ENCODE results near the gene TSPEAR. TPM values are rescaled to one million over a fixed set of nuclear protein-coding genes. Genes with fewer than 3 reads are reported as not detected.

The TSPEAR gene
- total RNA-seq, 1 donor from 2014 or later = not detected

DNA sequence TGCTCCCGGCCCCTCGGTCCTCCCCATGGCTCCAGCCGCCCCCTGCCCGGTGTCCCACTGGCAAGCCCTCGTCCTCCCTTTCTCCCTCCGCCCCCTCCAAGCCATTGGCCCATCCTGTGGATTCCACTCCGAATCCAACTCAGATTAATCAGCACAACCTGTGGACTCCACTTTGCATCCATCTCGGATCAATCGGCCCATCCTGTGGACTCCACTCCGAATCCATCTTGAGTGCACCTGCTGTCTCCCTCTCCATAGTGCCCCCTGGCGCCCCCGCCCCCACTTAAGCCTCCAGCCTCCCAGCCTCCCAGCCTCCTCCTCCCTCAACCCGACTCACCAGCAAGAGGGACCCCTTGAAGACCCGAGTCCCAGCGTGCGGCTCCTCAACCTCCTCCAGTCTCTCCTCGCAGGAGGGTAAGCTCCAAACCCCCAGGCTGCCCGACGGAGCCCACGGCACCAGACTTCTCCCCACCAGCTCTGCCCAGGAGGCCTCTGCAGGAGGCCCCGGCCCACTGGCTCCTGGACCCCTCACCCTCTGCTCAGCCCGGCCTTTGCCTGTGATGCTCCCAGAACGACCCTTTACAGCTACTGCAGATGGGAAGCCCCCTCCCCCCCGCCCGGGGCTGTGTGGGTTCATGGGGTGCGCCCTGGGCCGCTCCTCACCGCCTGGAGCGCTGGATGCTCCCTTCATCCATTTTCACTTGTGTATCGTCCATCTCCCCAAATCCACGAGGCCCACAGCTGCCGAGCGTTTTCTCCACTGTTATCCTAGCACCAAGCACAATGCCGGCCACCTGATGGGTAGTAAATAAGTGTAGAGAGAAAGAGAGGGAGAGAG is 40.6 kb upstream of the TSPEAR start:
- TF ChIP-seq, protein P1, sequence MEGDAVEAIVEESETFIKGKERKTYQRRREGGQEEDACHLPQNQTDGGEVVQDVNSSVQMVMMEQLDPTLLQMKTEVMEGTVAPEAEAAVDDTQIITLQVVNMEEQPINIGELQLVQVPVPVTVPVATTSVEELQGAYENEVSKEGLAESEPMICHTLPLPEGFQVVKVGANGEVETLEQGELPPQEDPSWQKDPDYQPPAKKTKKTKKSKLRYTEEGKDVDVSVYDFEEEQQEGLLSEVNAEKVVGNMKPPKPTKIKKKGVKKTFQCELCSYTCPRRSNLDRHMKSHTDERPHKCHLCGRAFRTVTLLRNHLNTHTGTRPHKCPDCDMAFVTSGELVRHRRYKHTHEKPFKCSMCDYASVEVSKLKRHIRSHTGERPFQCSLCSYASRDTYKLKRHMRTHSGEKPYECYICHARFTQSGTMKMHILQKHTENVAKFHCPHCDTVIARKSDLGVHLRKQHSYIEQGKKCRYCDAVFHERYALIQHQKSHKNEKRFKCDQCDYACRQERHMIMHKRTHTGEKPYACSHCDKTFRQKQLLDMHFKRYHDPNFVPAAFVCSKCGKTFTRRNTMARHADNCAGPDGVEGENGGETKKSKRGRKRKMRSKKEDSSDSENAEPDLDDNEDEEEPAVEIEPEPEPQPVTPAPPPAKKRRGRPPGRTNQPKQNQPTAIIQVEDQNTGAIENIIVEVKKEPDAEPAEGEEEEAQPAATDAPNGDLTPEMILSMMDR (IDR thresholded peaks at IDR 0.05; ENCODE audit: unreplicated experiment) = no peak
- no peak for DNase-seq (ENCODE audit: low spot score, unreplicated experiment)
- no peak overlapping the region for H3K4me3 Mint-ChIP-seq (ENCODE audit: low read depth)
- peaks cover 2% of the 10 kb centered on the region for H3K4me1 Mint-ChIP-seq (ENCODE audit: low read depth)
- no peaks in the 10 kb centered on the region for H3K36me3 Mint-ChIP-seq (ENCODE audit: insufficient read depth)
- no peak overlapping the region for H3K27ac Mint-ChIP-seq
- peaks cover 5% of the 10 kb centered on the region for H3K9me3 Mint-ChIP-seq (ENCODE audit: low read depth)
- peaks cover 35% of the 10 kb centered on the region for H3K27me3 Mint-ChIP-seq

DNA sequence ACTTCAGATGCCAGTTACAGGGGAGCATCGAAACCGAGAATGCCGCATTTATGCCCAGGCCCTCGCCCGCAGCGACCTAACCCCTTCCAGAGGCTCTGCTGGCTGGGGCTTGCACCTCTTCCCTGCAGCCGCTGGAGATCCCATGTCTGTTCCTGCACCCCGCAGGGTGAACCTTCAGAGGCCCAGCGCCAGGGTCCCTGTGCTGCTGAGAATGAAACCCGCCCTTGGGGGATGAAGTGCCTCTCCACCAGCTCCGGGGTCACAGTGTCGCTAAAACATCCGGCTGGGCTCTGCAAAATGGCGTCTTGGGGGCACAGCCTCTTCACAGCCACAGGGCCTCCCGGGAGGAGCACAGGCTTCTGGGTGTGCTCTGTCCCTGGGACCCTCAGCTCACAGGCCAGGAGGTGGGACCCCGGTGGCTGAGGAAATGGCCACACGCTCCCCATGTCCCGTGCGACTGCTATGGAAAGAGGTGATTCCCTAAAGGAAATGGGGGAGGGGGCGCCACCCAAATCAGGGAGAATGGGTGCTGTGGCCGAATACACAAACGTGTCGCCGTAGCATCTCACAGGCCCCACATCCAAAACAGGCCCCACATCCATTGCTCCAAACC is 39.9 kb upstream of the TSPEAR start:
- Mint-ChIP-seq H3K4me1 (ENCODE audit: low read depth) (peaks cover 2% of the 10 kb centered on the region), H3K27me3 (peaks cover 35% of the 10 kb centered on the region), H3K36me3 (ENCODE audit: insufficient read depth) (no peaks in the 10 kb centered on the region), H3K9me3 (ENCODE audit: low read depth) (peaks cover 5% of the 10 kb centered on the region), H3K4me3 (ENCODE audit: low read depth) (no peak overlapping the region), H3K27ac (no peak overlapping the region)
- TF ChIP-seq, protein P1 (IDR thresholded peaks at IDR 0.05; ENCODE audit: unreplicated experiment) = no peak
- DNase-seq (ENCODE audit: low spot score, unreplicated experiment) = no peak

DNA sequence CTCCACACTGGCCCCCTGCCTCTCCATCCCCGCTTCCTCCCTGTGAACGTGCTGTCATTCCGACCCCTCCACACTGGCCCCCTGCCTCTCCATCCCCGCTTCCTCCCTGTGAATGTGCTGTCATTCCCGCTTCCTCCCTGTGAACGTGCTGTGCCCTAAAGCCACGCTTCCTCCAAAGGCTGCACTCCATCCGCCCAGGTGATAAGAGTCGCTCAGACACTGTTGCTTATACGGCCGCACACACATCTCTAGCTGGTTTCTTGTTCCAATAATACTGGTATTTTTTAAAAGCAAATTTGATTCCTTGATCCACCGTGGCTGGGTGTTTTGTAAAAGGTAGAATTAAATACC is 39.3 kb upstream of the TSPEAR start:
- H3K9me3 Mint-ChIP-seq (ENCODE audit: low read depth) = peaks cover 5% of the 10 kb centered on the region
- H3K4me1 Mint-ChIP-seq (ENCODE audit: low read depth) = peaks cover 2% of the 10 kb centered on the region
- H3K27ac Mint-ChIP-seq = no peak overlapping the region
- TF ChIP-seq, protein P1 (IDR thresholded peaks at IDR 0.05; ENCODE audit: unreplicated experiment) = no peak
- no peak for DNase-seq (ENCODE audit: low spot score, unreplicated experiment)
- H3K4me3 Mint-ChIP-seq (ENCODE audit: low read depth) = no peak overlapping the region
- no peaks in the 10 kb centered on the region for H3K36me3 Mint-ChIP-seq (ENCODE audit: insufficient read depth)
- H3K27me3 Mint-ChIP-seq = peaks cover 31% of the 10 kb centered on the region

DNA sequence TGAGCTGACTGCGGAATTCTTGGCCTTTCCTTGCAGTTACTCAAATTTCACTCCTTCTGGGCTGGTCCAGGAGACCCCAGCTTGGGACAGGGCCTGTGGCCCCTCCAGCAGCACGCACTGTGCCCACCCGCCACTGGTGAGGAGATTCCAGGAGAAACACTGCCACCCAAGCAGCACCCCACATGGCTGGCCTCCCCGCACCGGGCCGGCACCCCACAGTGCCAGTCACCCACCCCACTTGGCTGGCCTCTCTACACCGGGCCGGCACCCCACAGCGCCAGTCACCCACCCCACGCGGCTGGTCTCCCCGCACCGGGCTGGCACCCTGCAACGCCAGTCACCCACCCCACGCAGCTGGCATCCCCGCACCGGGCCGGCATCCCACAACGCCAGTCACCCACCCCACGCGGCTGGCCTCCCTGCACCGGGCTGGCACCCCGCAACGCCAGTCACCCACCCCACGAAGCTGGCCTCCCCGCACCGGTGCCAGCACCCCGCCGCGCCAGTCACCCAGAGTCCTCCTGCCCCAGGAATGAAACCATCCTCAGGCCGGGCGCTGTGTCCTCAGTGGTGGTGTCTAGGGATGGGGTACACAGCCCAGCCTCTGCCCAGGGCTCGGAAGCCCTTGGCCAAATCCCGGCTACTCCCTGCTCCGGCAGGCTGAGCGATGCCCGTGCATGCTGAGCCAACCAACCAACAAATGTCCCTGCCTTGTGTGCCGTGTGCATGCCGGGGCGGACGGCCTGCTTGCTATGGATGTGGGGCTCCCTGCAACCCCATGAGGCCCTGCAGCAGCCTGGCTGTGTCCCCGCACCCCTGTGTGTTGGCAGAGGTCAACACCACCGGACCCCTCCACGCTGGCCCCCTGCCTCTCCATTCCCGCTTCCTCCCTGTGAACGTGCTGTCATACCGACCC is 38.6 kb upstream of the TSPEAR start:
- peaks cover 31% of the 10 kb centered on the region for H3K27me3 Mint-ChIP-seq

More for the DNA sequence above, 38.6 kb upstream of the TSPEAR start:
- H3K4me3 Mint-ChIP-seq (ENCODE audit: low read depth) = no peak overlapping the region
- H3K27ac Mint-ChIP-seq = no peak overlapping the region
- H3K9me3 Mint-ChIP-seq (ENCODE audit: low read depth) = peaks cover 4% of the 10 kb centered on the region
- H3K36me3 Mint-ChIP-seq (ENCODE audit: insufficient read depth) = no peaks in the 10 kb centered on the region
- DNase-seq (ENCODE audit: low spot score, unreplicated experiment) = no peak
- TF ChIP-seq, protein P1 (IDR thresholded peaks at IDR 0.05; ENCODE audit: unreplicated experiment) = no peak
- H3K4me1 Mint-ChIP-seq (ENCODE audit: low read depth) = peaks cover 2% of the 10 kb centered on the region
